KMS-11 (cell line): Measurements from ENCODE around the gene CARD19.

Experiments used
- H2AFZ ChIP-seq: fragments of 200-600 bp; sonication (generic); 2 replicates; pipeline ENCODE4 v1.6.1; 2016; ENCODE audit warnings: antibody characterized with exemption, mixed run types, low read depth
- H3K27ac ChIP-seq: fragments of 200-600 bp; sonication (generic); 2 replicates; pipeline ENCODE4 v1.6.1; 2016; ENCODE audit warnings: mild to moderate bottlenecking, mixed run types
- H3K27me3 ChIP-seq: fragments of 200-600 bp; sonication (generic); 2 replicates; pipeline ENCODE4 v1.6.1; 2017; ENCODE audit warnings: mild to moderate bottlenecking, low read depth, mixed run types, moderate library complexity; ENCODE audit not compliant: insufficient read depth
- H3K36me3 ChIP-seq: fragments of 200-600 bp; sonication (generic); 2 replicates; pipeline ENCODE4 v1.6.1; 2017; ENCODE audit warnings: mild to moderate bottlenecking, mixed run types; ENCODE audit not compliant: insufficient read depth
- H3K4me1 ChIP-seq: fragments of 200-600 bp; sonication (generic); 2 replicates; pipeline ENCODE4 v1.6.1; 2016; ENCODE audit warnings: mild to moderate bottlenecking, low read depth, mixed run types; ENCODE audit not compliant: poor library complexity, severe bottlenecking
- H3K4me2 ChIP-seq: fragments of 200-600 bp; sonication (generic); 2 replicates; pipeline ENCODE4 v1.7.0; 2016; ENCODE audit warnings: mild to moderate bottlenecking, mixed run types
- H3K4me3 ChIP-seq: fragments of 200-600 bp; sonication (generic); IDR thresholded peaks from 2 replicates; pipeline ENCODE4 v1.6.1; 2017; ENCODE audit warnings: low read depth, low read length, mixed read lengths; ENCODE audit not compliant: insufficient read depth
- H3K79me2 ChIP-seq: fragments of 200-600 bp; sonication (generic); 2 replicates; pipeline ENCODE4 v1.6.1; 2016; ENCODE audit warnings: low read depth, mixed run types; ENCODE audit not compliant: insufficient read depth
- H3K9ac ChIP-seq: fragments of 200-600 bp; sonication (generic); 2 replicates; pipeline ENCODE4 v1.6.1; 2016; ENCODE audit warnings: mild to moderate bottlenecking, mixed run types
- H4K20me1 ChIP-seq: fragments of 200-600 bp; sonication (generic); 2 replicates; pipeline ENCODE4 v1.6.1; 2016; ENCODE audit warnings: mild to moderate bottlenecking, mixed run types; ENCODE audit not compliant: insufficient read depth
- TF ChIP-seq, protein P1 (sequence below): fragments of 200-600 bp; sonication (generic); conservative IDR thresholded peaks from 2 replicates; pipeline ENCODE4 v1.6.1; 2017; ENCODE audit warnings: low read depth, mild to moderate bottlenecking, antibody characterized with exemption, low read length, moderate library complexity, mixed read lengths

Gene CARD19

DNA sequence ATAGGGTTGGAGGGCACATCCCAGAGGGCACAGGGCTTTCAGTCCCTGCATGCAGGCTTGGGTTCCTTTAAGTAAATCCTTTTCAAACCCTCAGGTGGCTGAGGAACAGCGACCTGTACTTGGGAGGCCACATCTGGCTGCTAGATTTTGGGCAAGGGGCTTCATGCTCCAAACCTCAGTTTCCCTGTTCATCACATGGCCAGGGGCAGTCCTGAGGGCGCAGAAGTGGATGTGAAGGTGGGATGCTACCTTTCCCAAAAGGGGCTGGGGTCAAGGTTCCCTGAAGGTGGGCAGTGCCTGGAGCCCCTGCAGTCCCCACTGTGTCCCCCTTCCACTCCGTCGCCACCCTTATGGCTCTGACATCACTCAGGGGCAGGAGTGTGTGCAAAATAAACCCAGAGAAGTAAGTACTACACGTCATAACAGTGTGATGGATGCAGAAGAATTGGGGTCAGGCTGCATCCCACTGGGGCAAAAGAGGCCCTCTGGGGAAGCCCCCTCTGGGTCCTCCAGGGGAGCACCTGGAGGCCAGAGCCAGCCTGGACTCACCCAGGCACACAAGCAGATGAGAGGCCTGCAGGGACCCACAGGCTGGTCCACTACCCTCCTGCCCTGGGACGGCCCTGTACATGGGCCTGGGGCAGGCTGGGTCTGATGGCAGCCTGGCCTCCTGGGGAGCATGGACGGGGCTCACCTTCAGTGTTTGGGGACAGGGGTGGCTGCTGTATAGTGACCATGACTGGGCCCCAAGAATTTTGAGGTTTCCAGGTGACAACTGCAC, 1.9 kb upstream of the CARD19 start:
- Histone ChIP-seq H2AFZ (no peak overlapping the region), H3K4me1 (peaks cover 33% of the 10 kb centered on the region), H3K9ac (no peak overlapping the region), H3K4me2 (no peak overlapping the region), H3K27me3 (no peaks in the 10 kb centered on the region), H3K36me3 (no peaks in the 10 kb centered on the region), H3K4me3 (no peak overlapping the region), H4K20me1 (no peaks in the 10 kb centered on the region), H3K27ac (no peak overlapping the region; the same call in 1 of the 2 replicates), H3K79me2 (no peaks in the 10 kb centered on the region)
- TF ChIP-seq, protein P1, sequence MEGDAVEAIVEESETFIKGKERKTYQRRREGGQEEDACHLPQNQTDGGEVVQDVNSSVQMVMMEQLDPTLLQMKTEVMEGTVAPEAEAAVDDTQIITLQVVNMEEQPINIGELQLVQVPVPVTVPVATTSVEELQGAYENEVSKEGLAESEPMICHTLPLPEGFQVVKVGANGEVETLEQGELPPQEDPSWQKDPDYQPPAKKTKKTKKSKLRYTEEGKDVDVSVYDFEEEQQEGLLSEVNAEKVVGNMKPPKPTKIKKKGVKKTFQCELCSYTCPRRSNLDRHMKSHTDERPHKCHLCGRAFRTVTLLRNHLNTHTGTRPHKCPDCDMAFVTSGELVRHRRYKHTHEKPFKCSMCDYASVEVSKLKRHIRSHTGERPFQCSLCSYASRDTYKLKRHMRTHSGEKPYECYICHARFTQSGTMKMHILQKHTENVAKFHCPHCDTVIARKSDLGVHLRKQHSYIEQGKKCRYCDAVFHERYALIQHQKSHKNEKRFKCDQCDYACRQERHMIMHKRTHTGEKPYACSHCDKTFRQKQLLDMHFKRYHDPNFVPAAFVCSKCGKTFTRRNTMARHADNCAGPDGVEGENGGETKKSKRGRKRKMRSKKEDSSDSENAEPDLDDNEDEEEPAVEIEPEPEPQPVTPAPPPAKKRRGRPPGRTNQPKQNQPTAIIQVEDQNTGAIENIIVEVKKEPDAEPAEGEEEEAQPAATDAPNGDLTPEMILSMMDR, result no peak

DNA sequence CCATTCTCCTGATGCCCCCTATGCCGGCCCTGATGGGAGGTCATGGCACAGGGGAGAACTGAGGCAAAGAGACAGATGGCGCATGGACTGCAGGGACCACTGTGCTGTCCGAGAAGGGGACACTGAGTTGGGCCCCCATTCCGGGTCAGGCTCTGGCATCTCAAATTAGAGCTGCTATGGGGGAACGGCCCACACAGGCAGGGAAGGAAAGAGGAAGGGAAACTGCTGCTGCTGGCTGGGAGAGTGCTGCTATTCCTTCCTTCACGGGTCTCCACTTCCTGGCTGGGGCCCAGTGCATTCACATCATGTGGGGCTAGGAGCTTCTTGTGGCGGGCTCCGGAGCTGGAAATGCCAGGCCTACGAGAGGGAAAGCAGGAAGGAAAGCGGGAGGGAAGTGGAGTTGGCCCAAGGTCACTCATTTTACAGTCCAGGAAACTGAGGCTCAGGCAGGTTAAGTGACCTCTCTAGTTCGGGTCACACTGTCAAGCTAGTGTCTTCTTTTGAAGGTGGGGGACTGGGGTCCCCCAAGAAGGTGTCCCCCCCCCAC, 1.3 kb upstream of the CARD19 start:
- Histone ChIP-seq H3K4me2 (peak overlapping the region; percentile 53), H3K27ac (peak overlapping the region; percentile 73), H3K79me2 (no peaks in the 10 kb centered on the region), H3K4me3 (no peak overlapping the region), H2AFZ (peak overlapping the region; percentile 48; the same call in 1 of the 2 replicates), H3K27me3 (no peaks in the 10 kb centered on the region), H3K36me3 (no peaks in the 10 kb centered on the region), H3K4me1 (peaks cover 33% of the 10 kb centered on the region), H4K20me1 (no peaks in the 10 kb centered on the region), H3K9ac (peak overlapping the region; percentile 79)
- TF ChIP-seq, protein P1, result no peak

DNA sequence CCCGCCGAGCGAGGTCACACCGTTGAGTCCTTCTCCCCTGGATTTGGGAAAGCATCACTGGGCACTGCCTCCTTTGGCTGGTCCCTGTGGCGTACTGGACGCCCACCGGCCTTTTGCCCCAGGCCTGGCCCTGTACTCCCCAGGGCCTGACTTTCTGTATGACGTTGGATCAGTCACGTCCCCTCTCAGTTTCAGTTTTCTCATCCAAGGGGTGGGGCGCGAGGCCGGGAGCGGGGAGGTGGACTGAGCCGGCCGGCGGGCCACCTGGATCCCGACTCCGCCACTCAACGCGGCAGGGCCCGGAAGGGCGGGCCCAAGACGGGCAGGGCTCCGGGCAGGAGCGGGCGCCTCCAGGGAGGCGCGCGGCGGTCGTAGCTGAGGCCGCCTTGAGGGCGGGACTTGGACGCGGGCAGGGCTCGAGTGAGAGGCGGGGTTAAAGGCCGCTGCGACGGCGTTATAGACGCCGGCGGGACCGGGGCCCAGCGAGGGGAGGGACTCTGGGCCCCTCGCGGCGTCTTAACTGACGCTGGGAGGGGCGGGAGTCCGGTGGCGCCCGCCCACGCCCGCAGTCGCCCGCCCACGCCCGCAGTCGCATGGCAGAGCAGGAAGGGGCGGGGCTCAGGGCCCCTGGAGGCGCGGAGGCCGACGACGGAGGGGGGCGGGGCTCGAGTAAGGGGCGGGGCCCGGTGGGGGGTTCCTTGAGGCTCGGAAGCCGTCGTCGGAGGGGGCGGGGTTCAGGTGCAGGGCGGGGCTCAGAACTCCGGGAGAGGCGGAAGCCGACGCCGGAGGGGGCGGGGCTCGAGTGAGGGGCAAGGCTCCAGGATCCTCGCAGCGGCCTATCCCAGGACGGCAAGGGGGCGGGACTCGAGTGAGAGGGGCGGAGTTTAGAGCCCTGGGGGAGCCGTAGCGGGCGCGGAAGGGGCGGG, 549 bp upstream of the CARD19 start:
- TF ChIP-seq, protein P1, result no peak
- Histone ChIP-seq H3K4me1 (peaks cover 33% of the 10 kb centered on the region), H3K9ac (peak overlapping the region; percentile 79), H3K4me2 (peak overlapping the region; percentile 53), H3K79me2 (no peaks in the 10 kb centered on the region), H3K27ac (peak overlapping the region; percentile 73), H3K4me3 (no peak overlapping the region), H2AFZ (peak overlapping the region; percentile 48; the same call in 1 of the 2 replicates), H3K27me3 (no peaks in the 10 kb centered on the region), H4K20me1 (no peaks in the 10 kb centered on the region), H3K36me3 (no peaks in the 10 kb centered on the region)

DNA sequence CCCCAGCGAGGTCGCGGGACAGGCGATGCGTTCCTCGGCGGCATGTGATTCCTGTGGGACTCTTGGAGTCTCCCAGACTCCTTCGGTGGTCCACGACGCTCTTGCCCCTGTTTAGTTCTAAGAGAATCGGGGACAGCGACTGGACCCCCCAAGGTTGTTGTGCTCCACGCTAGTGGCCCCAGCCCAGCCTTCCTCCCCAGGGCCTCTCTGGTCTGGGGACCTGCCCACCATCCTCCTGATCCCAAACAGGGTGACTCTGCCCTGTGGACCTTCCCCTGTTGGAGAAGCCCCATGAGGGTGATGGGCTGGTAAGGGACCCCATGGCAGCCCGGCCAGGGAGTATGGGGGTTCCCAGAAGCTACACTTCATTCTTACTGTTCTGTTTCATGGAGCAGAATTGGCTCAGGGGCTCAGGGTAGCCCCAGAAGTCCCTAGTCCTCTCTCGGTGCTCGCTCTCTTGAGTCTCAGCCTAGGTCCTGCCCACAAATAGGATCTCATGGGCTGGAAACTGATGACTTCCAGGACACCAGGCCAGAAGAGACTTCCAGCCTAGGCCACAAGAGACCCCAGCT, 880 bp downstream of the CARD19 start:
- peak overlapping the region; percentile 44; the same call in 1 of the 2 replicates for H3K9ac ChIP-seq
- TF ChIP-seq, protein P1, result no peak
- peaks cover 33% of the 10 kb centered on the region for H3K4me1 ChIP-seq
- peak overlapping the region; percentile 88 for H2AFZ ChIP-seq
- peak overlapping the region; percentile 80 for H3K4me2 ChIP-seq
- H3K4me3 ChIP-seq, result no peak overlapping the region
- H3K36me3 ChIP-seq, result no peaks in the 10 kb centered on the region
- no peak overlapping the region for H3K27ac ChIP-seq
- H3K27me3 ChIP-seq, result no peaks in the 10 kb centered on the region
- no peaks in the 10 kb centered on the region for H3K79me2 ChIP-seq
- H4K20me1 ChIP-seq, result no peaks in the 10 kb centered on the region
